Endothelial cell (in vitro differentiated cells): ENCODE results near the gene KCNK15. TPM values are rescaled to one million over a fixed set of nuclear protein-coding genes. Genes with fewer than 3 reads are reported as not detected.
"Not testable (repeated sequence)": the region's sequence is repeated elsewhere in the genome, so short reads cannot be mapped to it uniquely, and the experiment has no call there.

Experiments used
- DNase-seq: peaks from one replicate; pipeline ENCODE4 v3.0.0; 2021; ENCODE audit warnings: low spot score
- H3K27ac Mint-ChIP-seq: one replicate; pipeline ENCODE4 v1.8.0; 2021; ENCODE audit warnings: mixed read lengths, inconsistent platforms; ENCODE audit not compliant: unreplicated experiment
- H3K27me3 Mint-ChIP-seq: one replicate; pipeline ENCODE4 v1.8.0; 2021; ENCODE audit warnings: mild to moderate bottlenecking, moderate library complexity, mixed read lengths, inconsistent platforms; ENCODE audit not compliant: unreplicated experiment
- H3K36me3 Mint-ChIP-seq: one replicate; pipeline ENCODE4 v1.8.0; 2021; ENCODE audit warnings: mild to moderate bottlenecking, low read depth, mixed read lengths, inconsistent platforms; ENCODE audit not compliant: unreplicated experiment
- H3K4me1 Mint-ChIP-seq: one replicate; pipeline ENCODE4 v1.8.0; 2021; ENCODE audit warnings: mild to moderate bottlenecking, mixed read lengths, inconsistent platforms; ENCODE audit not compliant: unreplicated experiment
- H3K4me3 Mint-ChIP-seq: one replicate; pipeline ENCODE4 v1.8.0; 2021; ENCODE audit warnings: mild to moderate bottlenecking, mixed read lengths, inconsistent platforms; ENCODE audit not compliant: unreplicated experiment
- H3K9me3 Mint-ChIP-seq: one replicate; pipeline ENCODE4 v1.8.0; 2021; ENCODE audit warnings: mixed read lengths, inconsistent platforms; ENCODE audit not compliant: unreplicated experiment
- total RNA-seq: library from RNA; stranded (reverse); fragmentation: NEBNext Ultra II Directional; extraction: Animal tissue kit (Norgen Biotek cat#: 25700); gene quantifications from one replicate; pipeline ENCODE4 v1.2.1, GENCODE V29; 2021; ENCODE audit not compliant: unreplicated experiment
- TF ChIP-seq, protein P1 (sequence below): fragments of 200-600 bp; sonication (generic); IDR thresholded peaks from one replicate; pipeline ENCODE4 v1.5.0; 2021; ENCODE audit warnings: antibody characterized with exemption; ENCODE audit not compliant: unreplicated experiment

KCNK15 gene
- total RNA-seq, 1 donor from 2014 or later: not detected

DNA sequence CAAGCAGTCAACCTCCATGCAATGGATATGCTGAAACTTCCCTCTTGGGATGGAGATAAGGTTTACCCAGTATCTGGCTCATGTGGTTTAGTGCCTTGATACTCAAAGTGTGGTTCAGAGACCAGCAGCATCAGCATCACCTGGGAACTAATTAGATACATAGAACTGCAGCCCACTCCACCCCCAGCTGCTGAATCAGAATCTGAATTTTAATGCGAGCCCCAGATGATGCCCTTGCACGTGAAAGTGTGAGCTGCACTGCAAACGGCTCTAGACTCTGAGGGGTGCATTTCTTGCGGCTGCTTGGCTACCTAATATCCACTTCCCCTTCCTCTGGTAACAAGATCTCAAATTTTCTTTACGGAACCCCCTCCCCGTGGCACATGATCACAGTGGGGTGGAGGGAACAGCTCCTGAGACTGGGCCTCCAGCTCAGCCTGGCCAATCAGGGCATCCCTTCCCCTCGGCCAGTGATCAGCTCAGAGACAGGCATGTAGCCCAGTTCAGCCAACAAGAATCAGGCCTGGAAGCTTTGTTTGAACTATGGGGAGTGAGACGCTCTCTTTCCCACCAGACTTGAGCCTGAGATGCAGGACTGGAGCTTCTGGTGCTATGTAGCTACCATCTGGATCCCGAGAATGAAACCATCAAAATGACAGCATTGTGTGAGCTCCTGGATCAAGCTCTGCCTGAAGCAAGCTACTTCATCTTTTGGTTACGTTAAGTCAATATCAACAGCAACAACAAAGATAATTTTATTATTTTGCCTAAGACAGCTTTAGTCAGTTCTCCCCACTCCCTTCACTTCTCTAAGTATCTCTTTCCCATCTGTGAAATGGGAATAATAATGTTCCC lies 12.8 kb downstream of the KCNK15 start:
- Mint-ChIP-seq H3K9me3 (no peaks in the 10 kb centered on the region), H3K27ac (no peak overlapping the region), H3K4me3 (no peak overlapping the region), H3K27me3 (peaks cover 2% of the 10 kb centered on the region), H3K36me3 (no peaks in the 10 kb centered on the region), H3K4me1 (no peaks in the 10 kb centered on the region)
- DNase-seq: no peak
- TF ChIP-seq, protein P1, sequence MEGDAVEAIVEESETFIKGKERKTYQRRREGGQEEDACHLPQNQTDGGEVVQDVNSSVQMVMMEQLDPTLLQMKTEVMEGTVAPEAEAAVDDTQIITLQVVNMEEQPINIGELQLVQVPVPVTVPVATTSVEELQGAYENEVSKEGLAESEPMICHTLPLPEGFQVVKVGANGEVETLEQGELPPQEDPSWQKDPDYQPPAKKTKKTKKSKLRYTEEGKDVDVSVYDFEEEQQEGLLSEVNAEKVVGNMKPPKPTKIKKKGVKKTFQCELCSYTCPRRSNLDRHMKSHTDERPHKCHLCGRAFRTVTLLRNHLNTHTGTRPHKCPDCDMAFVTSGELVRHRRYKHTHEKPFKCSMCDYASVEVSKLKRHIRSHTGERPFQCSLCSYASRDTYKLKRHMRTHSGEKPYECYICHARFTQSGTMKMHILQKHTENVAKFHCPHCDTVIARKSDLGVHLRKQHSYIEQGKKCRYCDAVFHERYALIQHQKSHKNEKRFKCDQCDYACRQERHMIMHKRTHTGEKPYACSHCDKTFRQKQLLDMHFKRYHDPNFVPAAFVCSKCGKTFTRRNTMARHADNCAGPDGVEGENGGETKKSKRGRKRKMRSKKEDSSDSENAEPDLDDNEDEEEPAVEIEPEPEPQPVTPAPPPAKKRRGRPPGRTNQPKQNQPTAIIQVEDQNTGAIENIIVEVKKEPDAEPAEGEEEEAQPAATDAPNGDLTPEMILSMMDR: no peak

DNA sequence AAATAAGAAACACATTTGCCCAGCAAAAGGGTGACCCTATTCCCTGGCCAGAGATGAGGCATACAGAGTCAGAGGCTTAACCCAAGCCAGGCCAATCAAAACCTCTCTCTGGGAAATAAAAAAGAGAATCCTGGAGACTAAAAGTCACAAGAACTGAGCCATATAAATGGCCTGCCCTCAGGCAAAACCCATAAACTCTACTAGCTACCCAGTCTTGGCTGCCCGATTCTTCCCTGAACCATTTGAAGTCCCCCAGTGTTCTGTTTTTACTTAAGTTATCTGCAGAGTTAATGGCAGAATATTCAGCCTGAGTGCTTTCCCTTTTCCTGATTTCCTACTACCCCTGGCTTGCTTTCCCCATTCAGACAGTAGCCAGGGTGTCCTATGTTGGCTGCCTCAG lies 13.9 kb downstream of the KCNK15 start:
- H3K9me3 Mint-ChIP-seq: no peaks in the 10 kb centered on the region
- H3K4me3 Mint-ChIP-seq: no peak overlapping the region
- no peaks in the 10 kb centered on the region for H3K4me1 Mint-ChIP-seq
- DNase-seq: no peak
- TF ChIP-seq, protein P1: no peak
- peaks cover 2% of the 10 kb centered on the region for H3K27me3 Mint-ChIP-seq
- no peak overlapping the region for H3K27ac Mint-ChIP-seq
- H3K36me3 Mint-ChIP-seq: no peaks in the 10 kb centered on the region

DNA sequence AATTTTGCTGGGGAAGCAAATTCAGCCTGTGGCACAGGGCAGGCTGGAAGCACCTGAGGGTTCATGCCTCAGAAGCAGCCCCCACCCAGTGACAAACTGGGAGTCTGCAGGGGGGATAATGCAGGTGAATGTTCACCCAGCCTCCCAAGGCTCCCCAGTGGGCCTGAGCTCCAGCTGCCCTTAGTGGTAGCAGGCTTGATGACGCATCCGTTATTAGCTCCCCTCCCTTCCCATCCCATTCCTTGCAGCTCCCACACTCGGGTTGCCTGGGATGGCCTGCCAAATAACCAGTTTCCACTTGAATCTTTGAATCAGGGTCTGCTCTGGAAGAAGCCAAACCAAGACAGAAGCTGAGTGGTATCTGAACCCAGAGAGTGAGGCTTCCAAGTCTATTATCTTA lies 15.8 kb downstream of the KCNK15 start:
- Mint-ChIP-seq H3K27me3 (peaks cover 7% of the 10 kb centered on the region), H3K27ac (no peak overlapping the region), H3K4me1 (peaks cover 3% of the 10 kb centered on the region), H3K9me3 (no peaks in the 10 kb centered on the region), H3K36me3 (no peaks in the 10 kb centered on the region), H3K4me3 (no peak overlapping the region)
- no peak for DNase-seq
- TF ChIP-seq, protein P1: no peak

DNA sequence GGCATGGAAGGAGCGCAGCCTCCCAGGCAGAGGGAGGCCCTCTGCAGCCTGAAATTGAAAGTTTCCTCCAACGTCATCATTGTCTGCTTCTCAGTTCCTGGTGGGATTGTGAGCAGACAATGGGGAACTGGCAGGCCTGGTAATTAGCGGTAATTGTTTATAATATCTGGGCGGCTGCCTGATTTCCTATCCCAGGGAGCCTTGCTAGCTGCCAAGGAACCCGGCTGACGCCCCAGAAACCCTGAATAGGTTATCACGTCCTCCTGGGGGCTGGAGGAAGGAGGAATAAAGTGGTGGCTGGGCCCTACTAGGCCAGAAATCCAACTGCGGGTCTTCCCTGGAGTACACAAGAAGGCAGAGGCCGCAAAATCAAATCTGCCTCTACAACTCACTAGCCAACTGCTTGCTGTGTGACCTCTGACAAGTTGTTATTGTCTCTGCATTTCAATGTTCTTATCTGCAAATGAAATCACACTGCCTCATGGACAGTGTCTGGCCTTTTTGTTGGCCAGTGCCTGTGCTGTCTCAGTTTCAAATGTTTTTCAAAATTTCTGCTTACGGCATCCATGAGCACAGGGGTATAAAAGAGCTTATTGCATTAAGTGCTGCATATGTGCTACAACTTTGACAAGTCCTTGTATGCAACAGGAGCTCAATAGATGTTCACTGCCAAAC lies 16.9 kb downstream of the KCNK15 start:
- TF ChIP-seq, protein P1: no peak
- Mint-ChIP-seq H3K27me3 (peaks cover 7% of the 10 kb centered on the region), H3K27ac (no peak overlapping the region), H3K9me3 (no peaks in the 10 kb centered on the region), H3K4me1 (peaks cover 3% of the 10 kb centered on the region), H3K36me3 (no peaks in the 10 kb centered on the region), H3K4me3 (no peak overlapping the region)
- no peak for DNase-seq

DNA sequence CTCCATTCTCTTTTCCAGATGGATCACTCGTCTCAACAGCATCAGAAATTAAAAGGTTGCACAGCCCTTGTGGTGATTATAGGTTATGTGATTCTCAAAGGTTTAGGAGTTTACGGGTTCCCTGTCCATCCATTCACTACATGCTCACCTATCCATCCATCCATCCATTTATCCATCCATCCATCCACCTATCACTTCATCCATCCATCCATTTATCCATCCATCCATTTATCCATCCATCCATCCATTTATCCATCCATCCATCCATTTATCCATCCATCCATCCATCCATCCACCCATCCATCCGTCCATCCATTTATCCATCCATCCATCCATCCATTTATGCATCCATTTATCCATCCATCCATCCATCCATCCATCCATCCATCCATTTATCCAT lies 18.1 kb downstream of the KCNK15 start:
- not testable (repeated sequence) for H3K27ac Mint-ChIP-seq, H3K9me3 Mint-ChIP-seq, H3K4me3 Mint-ChIP-seq, H3K36me3 Mint-ChIP-seq, H3K4me1 Mint-ChIP-seq, DNase-seq, H3K27me3 Mint-ChIP-seq
